Measurements from ENCODE around the gene CHRND.

The CHRND gene

GRCh38 chr2:232504438-232504837 lies 21.5 kb upstream of the CHRND start:
- no peak for DNase-seq

- no peak for DNase-seq
Measured at GRCh38 chr2:232505856-232506255, 20.1 kb upstream of the CHRND start.

- DNase-seq, result no peak
Measured at GRCh38 chr2:232506709-232507108, 19.3 kb upstream of the CHRND start.

GRCh38 chr2:232508251-232508650 lies 17.7 kb upstream of the CHRND start:
- no peak for DNase-seq

- no peak for DNase-seq
Measured at GRCh38 chr2:232511336-232511890, 14.5 kb upstream of the CHRND start.

- DNase-seq, result no peak
Measured at GRCh38 chr2:232512602-232513001, 13.4 kb upstream of the CHRND start.

- DNase-seq, result no peak
Measured at GRCh38 chr2:232513353-232513752, 12.6 kb upstream of the CHRND start.

- no peak for DNase-seq
Measured at GRCh38 chr2:232515639-232516038, 10.3 kb upstream of the CHRND start.

- DNase-seq, result no peak
Measured at GRCh38 chr2:232516551-232516950, 9.4 kb upstream of the CHRND start.

- DNase-seq, result no peak
Measured at GRCh38 chr2:232518844-232519243, 7.1 kb upstream of the CHRND start.

GRCh38 chr2:232519581-232520438 lies 6.2 kb upstream of the CHRND start, which contains the start of gene PRSS56:
Gene PRSS56, plus strand, starts transcription at chr2:232520388. Its CDS starts 211 bp downstream, at chr2:232520599.
- no peak for DNase-seq

GRCh38 chr2:232520489-232520888 lies 5.5 kb upstream of the CHRND start:
- no peak for DNase-seq

- no peak for DNase-seq
Measured at GRCh38 chr2:232521098-232521497, 4.9 kb upstream of the CHRND start.

GRCh38 chr2:232521959-232522622 lies 3.9 kb upstream of the CHRND start:
- no peak for DNase-seq

GRCh38 chr2:232522623-232523401 lies 3.1 kb upstream of the CHRND start:
- no peak for DNase-seq

- DNase-seq, result no peak
Measured at GRCh38 chr2:232523402-232523681, 2.6 kb upstream of the CHRND start.

GRCh38 chr2:232523682-232524597 lies 2.0 kb upstream of the CHRND start:
- no peak for DNase-seq

GRCh38 chr2:232524771-232525170 lies 1.2 kb upstream of the CHRND start:
- no peak for DNase-seq

- DNase-seq, result no peak
Measured at GRCh38 chr2:232525199-232525598, 761 bp upstream of the CHRND start.

- no peak for DNase-seq
Measured at GRCh38 chr2:232526372-232526941, 497 bp downstream of the CHRND start.

GRCh38 chr2:232527905-232528470 lies 2.0 kb downstream of the CHRND start:
- no peak for DNase-seq
